Progenitor cell of endocrine pancreas (in vitro differentiated cells): ENCODE results near the gene EWSR1. TPM values are rescaled to one million over a fixed set of nuclear protein-coding genes. Genes with fewer than 3 reads are reported as not detected.

Experiments
- DNase-seq: peaks from one replicate; pipeline ENCODE4 v3.0.0; 2021; ENCODE audit warnings: low spot score; ENCODE audit not compliant: unreplicated experiment
- H3K27ac Mint-ChIP-seq: 2 replicates; pipeline ENCODE4 v1.8.0; 2021; ENCODE audit warnings: mild to moderate bottlenecking, moderate library complexity, mixed read lengths
- H3K27me3 Mint-ChIP-seq: 2 replicates; pipeline ENCODE4 v1.8.0; 2021; ENCODE audit warnings: mixed read lengths
- H3K36me3 Mint-ChIP-seq: 2 replicates; pipeline ENCODE4 v1.8.0; 2022; ENCODE audit warnings: mixed read lengths; ENCODE audit not compliant: insufficient read depth
- H3K4me1 Mint-ChIP-seq: 2 replicates; pipeline ENCODE4 v1.8.0; 2021; ENCODE audit warnings: low read depth, mixed read lengths
- H3K4me3 Mint-ChIP-seq: 2 replicates; pipeline ENCODE4 v1.8.0; 2021; ENCODE audit warnings: low read depth, mild to moderate bottlenecking, moderate library complexity, mixed read lengths
- H3K9me3 Mint-ChIP-seq: 2 replicates; pipeline ENCODE4 v1.8.0; 2021; ENCODE audit warnings: low read depth, mixed read lengths
- total RNA-seq: library from RNA; stranded (reverse); gene quantifications from 2 replicates; pipeline ENCODE4 v1.2.1, GENCODE V29; 2021
- TF ChIP-seq, protein P1 (sequence below): fragments of 200-600 bp; sonication (generic); IDR thresholded peaks from one replicate; pipeline ENCODE4 v1.5.0; 2021; ENCODE audit warnings: antibody characterized with exemption, mild to moderate bottlenecking; ENCODE audit not compliant: unreplicated experiment

Gene EWSR1
- total RNA-seq, 1 donor from 2014 or later = 442 TPM

DNA sequence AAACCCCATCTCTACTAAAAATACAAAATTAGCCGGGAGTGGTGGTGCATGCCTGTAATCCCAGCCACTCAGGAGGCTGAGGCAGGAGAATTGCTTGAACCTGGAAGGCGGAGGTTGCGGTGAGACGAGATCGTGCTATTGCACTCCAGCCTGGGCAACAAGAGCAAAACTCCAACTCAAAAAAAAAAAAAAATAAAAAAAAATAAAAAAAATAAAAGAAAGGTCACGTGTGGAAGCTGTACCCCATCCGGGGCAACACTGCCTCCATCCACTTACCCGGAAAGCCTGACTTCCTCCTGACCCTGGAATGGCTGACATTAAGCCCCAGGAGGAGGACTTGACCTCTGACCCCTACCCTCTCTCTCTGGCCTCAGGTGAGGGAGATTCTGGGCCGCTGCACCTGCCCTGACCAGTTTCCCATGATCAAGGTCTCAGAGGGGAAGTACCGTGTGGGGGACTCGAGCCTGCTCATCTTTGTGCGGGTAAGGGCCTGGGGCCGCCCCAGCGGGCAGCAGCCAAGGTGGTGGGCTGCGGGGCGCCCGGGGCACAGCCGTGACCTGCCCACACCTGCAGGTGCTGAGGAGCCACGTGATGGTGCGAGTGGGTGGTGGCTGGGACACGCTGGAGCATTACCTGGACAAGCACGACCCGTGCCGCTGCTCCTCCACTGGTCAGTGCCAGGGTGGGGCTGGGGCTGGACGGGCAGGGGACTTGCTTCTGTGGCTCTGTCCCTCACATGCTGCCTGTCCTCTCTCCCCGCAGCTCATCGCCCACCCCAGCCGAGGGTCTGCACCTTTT lies 42.2 kb downstream of the EWSR1 start:
- TF ChIP-seq, protein P1, sequence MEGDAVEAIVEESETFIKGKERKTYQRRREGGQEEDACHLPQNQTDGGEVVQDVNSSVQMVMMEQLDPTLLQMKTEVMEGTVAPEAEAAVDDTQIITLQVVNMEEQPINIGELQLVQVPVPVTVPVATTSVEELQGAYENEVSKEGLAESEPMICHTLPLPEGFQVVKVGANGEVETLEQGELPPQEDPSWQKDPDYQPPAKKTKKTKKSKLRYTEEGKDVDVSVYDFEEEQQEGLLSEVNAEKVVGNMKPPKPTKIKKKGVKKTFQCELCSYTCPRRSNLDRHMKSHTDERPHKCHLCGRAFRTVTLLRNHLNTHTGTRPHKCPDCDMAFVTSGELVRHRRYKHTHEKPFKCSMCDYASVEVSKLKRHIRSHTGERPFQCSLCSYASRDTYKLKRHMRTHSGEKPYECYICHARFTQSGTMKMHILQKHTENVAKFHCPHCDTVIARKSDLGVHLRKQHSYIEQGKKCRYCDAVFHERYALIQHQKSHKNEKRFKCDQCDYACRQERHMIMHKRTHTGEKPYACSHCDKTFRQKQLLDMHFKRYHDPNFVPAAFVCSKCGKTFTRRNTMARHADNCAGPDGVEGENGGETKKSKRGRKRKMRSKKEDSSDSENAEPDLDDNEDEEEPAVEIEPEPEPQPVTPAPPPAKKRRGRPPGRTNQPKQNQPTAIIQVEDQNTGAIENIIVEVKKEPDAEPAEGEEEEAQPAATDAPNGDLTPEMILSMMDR = no peak
- Mint-ChIP-seq H3K4me3 (no peak overlapping the region), H3K27me3 (peaks cover 26% of the 10 kb centered on the region), H3K36me3 (no peaks in the 10 kb centered on the region), H3K9me3 (no peaks in the 10 kb centered on the region), H3K4me1 (peaks cover 3% of the 10 kb centered on the region), H3K27ac (no peak overlapping the region)
- DNase-seq = no peak

DNA sequence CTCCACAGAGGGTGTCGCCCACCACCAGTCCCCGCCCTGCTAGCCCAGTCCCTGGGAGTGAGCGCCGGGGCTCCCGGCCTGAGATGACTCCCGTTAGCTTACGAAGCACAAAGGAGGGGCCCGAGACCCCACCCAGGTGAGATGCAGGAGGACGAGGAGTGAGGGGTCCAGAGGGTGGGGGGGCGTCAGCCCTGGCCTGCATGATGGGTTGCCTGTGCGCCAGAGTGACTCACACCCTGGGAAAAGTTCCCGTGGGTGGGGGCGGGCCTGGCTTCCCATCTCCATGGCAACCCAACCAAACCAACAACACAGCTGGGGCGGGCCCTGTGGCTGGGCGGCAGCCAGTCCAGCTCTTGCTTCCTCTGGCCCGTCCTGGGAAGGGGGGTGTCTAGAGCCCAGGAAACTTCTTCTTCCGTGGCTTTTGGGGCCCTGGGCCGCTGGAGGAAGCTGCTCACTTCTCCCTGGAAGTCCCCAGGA lies 42.8 kb downstream of the EWSR1 start:
- H3K9me3 Mint-ChIP-seq = no peaks in the 10 kb centered on the region
- no peaks in the 10 kb centered on the region for H3K36me3 Mint-ChIP-seq
- TF ChIP-seq, protein P1 = no peak
- H3K4me3 Mint-ChIP-seq = no peak overlapping the region
- no peak for DNase-seq
- H3K4me1 Mint-ChIP-seq = peaks cover 3% of the 10 kb centered on the region
- no peak overlapping the region for H3K27ac Mint-ChIP-seq
- H3K27me3 Mint-ChIP-seq = peaks cover 27% of the 10 kb centered on the region

DNA sequence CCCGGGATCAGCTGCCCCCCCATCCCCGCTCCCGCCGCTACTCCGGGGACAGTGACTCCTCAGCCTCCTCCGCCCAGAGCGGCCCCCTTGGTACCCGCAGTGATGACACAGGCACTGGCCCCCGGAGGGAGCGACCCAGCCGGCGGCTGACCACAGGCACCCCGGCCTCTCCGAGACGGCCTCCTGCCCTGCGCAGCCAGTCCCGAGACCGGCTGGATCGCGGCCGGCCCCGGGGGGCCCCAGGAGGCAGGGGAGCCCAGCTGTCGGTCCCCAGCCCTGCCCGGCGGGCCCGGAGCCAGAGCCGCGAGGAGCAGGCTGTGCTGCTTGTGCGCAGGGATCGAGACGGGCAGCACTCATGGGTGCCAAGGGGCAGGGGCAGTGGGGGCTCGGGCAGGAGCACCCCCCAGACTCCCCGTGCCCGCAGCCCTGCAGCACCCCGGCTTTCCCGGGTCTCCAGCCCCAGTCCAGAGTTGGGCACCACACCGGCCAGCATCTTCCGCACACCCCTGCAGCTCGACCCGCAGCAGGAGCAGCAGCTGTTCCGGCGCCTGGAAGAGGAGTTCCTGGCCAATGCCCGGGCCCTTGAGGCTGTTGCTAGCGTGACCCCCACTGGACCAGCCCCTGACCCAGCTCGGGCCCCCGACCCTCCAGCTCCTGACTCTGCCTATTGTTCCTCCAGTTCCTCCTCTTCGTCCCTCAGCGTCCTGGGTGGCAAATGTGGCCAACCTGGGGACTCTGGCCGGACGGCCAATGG lies 43.6 kb downstream of the EWSR1 start:
- TF ChIP-seq, protein P1 = no peak
- Mint-ChIP-seq H3K4me3 (no peak overlapping the region), H3K36me3 (no peaks in the 10 kb centered on the region), H3K27me3 (peaks cover 34% of the 10 kb centered on the region), H3K27ac (no peak overlapping the region), H3K4me1 (peaks cover 2% of the 10 kb centered on the region), H3K9me3 (no peaks in the 10 kb centered on the region)
- DNase-seq = no peak

DNA sequence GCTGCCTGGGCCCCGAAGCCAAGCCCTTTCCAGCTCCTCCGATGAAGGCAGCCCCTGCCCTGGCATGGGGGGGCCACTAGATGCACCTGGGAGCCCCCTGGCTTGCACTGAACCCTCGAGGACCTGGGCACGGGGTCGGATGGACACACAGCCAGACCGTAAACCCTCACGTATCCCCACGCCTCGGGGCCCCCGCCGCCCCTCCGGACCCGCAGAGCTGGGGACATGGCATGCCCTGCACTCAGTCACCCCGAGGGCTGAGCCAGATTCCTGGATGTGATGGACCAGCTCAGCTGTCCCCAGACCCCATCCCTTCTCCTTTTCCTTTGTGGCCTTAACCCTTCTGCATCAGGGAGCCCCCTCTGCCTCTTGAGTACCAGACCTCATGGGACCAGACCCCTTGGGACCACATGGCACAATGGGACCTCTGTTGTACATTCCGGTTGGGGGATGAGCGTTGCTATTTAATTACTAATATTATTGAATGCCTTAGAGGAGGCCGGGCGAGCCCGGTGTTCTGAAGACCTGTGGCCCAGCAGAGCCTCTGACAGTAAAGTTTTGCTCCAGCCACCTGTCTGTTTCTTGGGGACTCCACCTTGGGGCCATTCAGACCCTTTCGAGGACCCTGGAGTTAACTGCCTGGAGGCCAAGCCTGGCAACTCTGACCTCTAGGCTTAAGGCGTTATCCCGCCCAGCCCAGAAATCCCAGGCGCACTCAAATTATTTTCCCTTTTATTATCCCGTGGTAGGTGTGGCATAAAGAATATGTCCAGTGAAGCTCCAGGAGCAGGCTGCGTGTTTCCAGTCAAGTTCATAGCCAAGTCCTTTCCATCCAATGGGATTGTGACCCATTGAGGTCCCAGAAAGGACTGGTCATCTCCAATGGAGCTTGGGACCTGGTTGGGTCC lies 44.4 kb downstream of the EWSR1 start:
- Mint-ChIP-seq H3K36me3 (no peaks in the 10 kb centered on the region), H3K27ac (peak overlapping the region; percentile 37)

More for the DNA sequence above, 44.4 kb downstream of the EWSR1 start:
- peaks cover 42% of the 10 kb centered on the region for H3K27me3 Mint-ChIP-seq
- no peak for DNase-seq
- no peaks in the 10 kb centered on the region for H3K9me3 Mint-ChIP-seq
- peaks cover 2% of the 10 kb centered on the region for H3K4me1 Mint-ChIP-seq
- no peak overlapping the region for H3K4me3 Mint-ChIP-seq
- TF ChIP-seq, protein P1 = no peak
